Prostate gland (tissue), 2 donors: ENCODE measurements around the gene ALDH7A1. TPM values are rescaled to one million over a fixed set of nuclear protein-coding genes. Genes with fewer than 3 reads are reported as not detected.

Source experiments
- DNase-seq: peaks from one replicate; pipeline ENCODE4 v3.0.0-alpha.2; 2019; ENCODE audit warnings: low spot score
- H3K27ac ChIP-seq, 2 donors: fragments of 200-600 bp; sonication (generic); 2 replicates each; pipeline ENCODE4 v1.5.1; 2017 to 2019
- H3K27me3 ChIP-seq: fragments of 200-600 bp; sonication (generic); replicated peaks from 2 replicates; pipeline ENCODE4 v1.5.1; 2019; ENCODE audit not compliant: insufficient read depth
- H3K36me3 ChIP-seq, 2 donors: fragments of 200-600 bp; sonication (generic); 1 replicate in 1 of 2; 2 replicates in 1 of 2; pipeline versions ENCODE4 v1.5.1 to v1.8.1; 2017 to 2019
- H3K4me1 ChIP-seq: fragments of 200-600 bp; sonication (generic); replicated peaks from 2 replicates; pipeline ENCODE4 v1.5.1; 2019
- H3K4me3 ChIP-seq, 2 donors: fragments of 200-600 bp; sonication (generic); 2 replicates each; pipeline ENCODE4 v1.5.1; 2017 to 2019
- H3K9me3 ChIP-seq: fragments of 200-600 bp; sonication (generic); 2 replicates; pipeline ENCODE4 v1.5.1; 2017
- CTCF ChIP-seq, 4 experiments: fragments of 200-600 bp in 2 of 4; fragments of 450-650 bp in 2 of 4; sonication (generic) in 2 of 4; IDR thresholded peaks; 1 replicate in 3 of 4; 2 replicates in 1 of 4; pipeline ENCODE4 v1.5.1; 2016 to 2019; ENCODE audit warnings: antibody characterized with exemption in 4 of 4, mild to moderate bottlenecking in 2 of 4, moderate library complexity in 2 of 4
- POLR2A ChIP-seq: fragments of 450-650 bp; IDR thresholded peaks from one replicate; pipeline ENCODE4 v1.6.1; 2016; ENCODE audit warnings: antibody characterized with exemption, mild to moderate bottlenecking
- POLR2AphosphoS5 ChIP-seq: sonication (generic); formaldehyde crosslinking; IDR thresholded peaks from one replicate; pipeline ENCODE4 v1.6.1; 2017; ENCODE audit warnings: antibody characterized with exemption
- whole genome bisulfite sequencing: methylation state at CpG from one replicate; pipeline ENCODE4 v1.1.5; 2018; 5-methylcytosine and 5-hydroxymethylcytosine counted together
- intact Hi-C: fragments of 100-400 bp; cut with DNase I; formaldehyde crosslinking; loops from one replicate; pipeline ENCODE4 v1.14.2; 2022
- small RNA-seq, 2 donors: library from RNA; depleted of rRNA; stranded (forward); fragments of <200 nt; gene quantifications; one replicate each; pipeline ENCODE3, GENCODE V24; 2016
- total RNA-seq, 2 donors: library from RNA; depleted of rRNA; stranded (reverse); fragments of >200 nt; gene quantifications; one replicate each; pipeline ENCODE4 v1.1.0, GENCODE V29; 2016

ALDH7A1 gene
- total RNA-seq, 2 donors from 2014 or later: 59.8 to 62.7 TPM

GRCh38 chr5:126482591-126482990, 112.4 kb downstream of the ALDH7A1 start:
- H3K27me3 ChIP-seq: no peaks in the 10 kb centered on the region
- peak overlapping the region in 1 of 2 donors; percentile 35 for H3K27ac ChIP-seq
- peaks cover 0 to 24% of the 10 kb centered on the region in 2 donors for H3K36me3 ChIP-seq
- 51% methylated on average over 1 of the region's 1 CpG for WGBS
- no peak overlapping the region for H3K4me3 ChIP-seq
- intact Hi-C loops: no loop called here
- DNase-seq: no peak
- peaks cover 3% of the 10 kb centered on the region for H3K4me1 ChIP-seq
- no peaks in the 10 kb centered on the region for H3K9me3 ChIP-seq
- no peak for TF ChIP-seq POLR2A
- TF ChIP-seq POLR2AphosphoS5: no peak
- no peak for TF ChIP-seq CTCF (IDR thresholded peaks at IDR 0.05)

- no peak overlapping the region for H3K4me3 ChIP-seq
- H3K9me3 ChIP-seq: no peaks in the 10 kb centered on the region
- intact Hi-C loops: no loop called here
- peaks cover 0 to 18% of the 10 kb centered on the region in 2 donors for H3K36me3 ChIP-seq
- no peaks in the 10 kb centered on the region for H3K27me3 ChIP-seq
- TF ChIP-seq CTCF (IDR thresholded peaks at IDR 0.05): no peak
- no peak for TF ChIP-seq POLR2AphosphoS5
- no peak for TF ChIP-seq POLR2A
- no peak overlapping the region for H3K27ac ChIP-seq
- peaks cover 5% of the 10 kb centered on the region for H3K4me1 ChIP-seq
- WGBS: 73% methylated on average over 2 of the region's 2 CpGs
- no peak for DNase-seq
These were observed 113.8 kb downstream of the ALDH7A1 start for GRCh38 chr5:126481243-126481642.

Small RNAs within 50 kb of the gene (small RNA-seq; reads per million reads assigned to genes)
- gene RNU6-290P: 0 reads per million in 2 donors

Other genes with a start within 250 kb of the ALDH7A1 start
- 10 to 100 TPM; 32.1 to 34.4 TPM for gene GRAMD2B, start 171.8 kb downstream of the ALDH7A1 start, total RNA-seq
- 10 to 100 TPM; 22.2 to 40.7 TPM for gene PHAX, start 5.7 kb upstream of the ALDH7A1 start, total RNA-seq
- gene LMNB1, start 181.9 kb upstream of the ALDH7A1 start, total RNA-seq: 10 to 100 TPM; 11.5 to 12.2 TPM